Activated naive CD8-positive, alpha-beta T cell treated with anti-CD3 and anti-CD28 coated beads, Interleukin-2, amount 50 U/mL, for 24 hours (primary cell): ENCODE results near the gene CLNK.

Experiments used
- ATAC-seq: fragments of 150-1000 bp; cut with Tn5 transposase; one replicate; pipeline ENCODE4 v1.10.0; 2021
- DNase-seq: peaks from one replicate; pipeline ENCODE4 v3.0.0; 2021
- H3K27ac Mint-ChIP-seq: one replicate; pipeline ENCODE4 v1.8.0; 2021; ENCODE audit warnings: mild to moderate bottlenecking, mixed read lengths
- H3K27me3 Mint-ChIP-seq: one replicate; pipeline ENCODE4 v1.8.0; 2021; ENCODE audit warnings: mixed read lengths
- H3K36me3 Mint-ChIP-seq: one replicate; pipeline ENCODE4 v1.8.0; 2021; ENCODE audit warnings: low read depth, mixed read lengths
- H3K4me1 Mint-ChIP-seq: one replicate; pipeline ENCODE4 v1.8.0; 2021; ENCODE audit warnings: mixed read lengths
- H3K4me3 Mint-ChIP-seq: one replicate; pipeline ENCODE4 v1.8.0; 2021; ENCODE audit warnings: mild to moderate bottlenecking, moderate library complexity, mixed read lengths
- H3K9me3 Mint-ChIP-seq: one replicate; pipeline ENCODE4 v1.8.0; 2021; ENCODE audit warnings: mixed read lengths

The CLNK gene

GRCh38 chr4:10529291-10530136, 155.1 kb downstream of the CLNK start:
- no peak overlapping the region for H3K4me3 Mint-ChIP-seq
- no peaks in the 10 kb centered on the region for H3K4me1 Mint-ChIP-seq
- H3K27ac Mint-ChIP-seq = no peak overlapping the region
- H3K27me3 Mint-ChIP-seq = no peaks in the 10 kb centered on the region
- ATAC-seq (no peak), DNase-seq (no peak)
- no peaks in the 10 kb centered on the region for H3K36me3 Mint-ChIP-seq
- H3K9me3 Mint-ChIP-seq = no peaks in the 10 kb centered on the region

GRCh38 chr4:10527438-10527837, 157.1 kb downstream of the CLNK start:
- DNase-seq (no peak), ATAC-seq (no peak)
- Mint-ChIP-seq H3K4me3 (no peak overlapping the region), H3K36me3 (no peaks in the 10 kb centered on the region), H3K27me3 (no peaks in the 10 kb centered on the region), H3K27ac (no peak overlapping the region), H3K4me1 (no peaks in the 10 kb centered on the region), H3K9me3 (no peaks in the 10 kb centered on the region)

GRCh38 chr4:10526429-10527222, 157.9 kb downstream of the CLNK start:
- H3K9me3 Mint-ChIP-seq = no peaks in the 10 kb centered on the region
- no peak overlapping the region for H3K4me3 Mint-ChIP-seq
- no peak for ATAC-seq
- H3K4me1 Mint-ChIP-seq = no peaks in the 10 kb centered on the region
- no peaks in the 10 kb centered on the region for H3K36me3 Mint-ChIP-seq
- no peak overlapping the region for H3K27ac Mint-ChIP-seq
- no peaks in the 10 kb centered on the region for H3K27me3 Mint-ChIP-seq
- DNase-seq = no peak

GRCh38 chr4:10524196-10524833, 160.3 kb downstream of the CLNK start:
- Mint-ChIP-seq H3K4me3 (no peak overlapping the region), H3K9me3 (no peaks in the 10 kb centered on the region), H3K36me3 (no peaks in the 10 kb centered on the region), H3K27ac (no peak overlapping the region), H3K27me3 (no peaks in the 10 kb centered on the region), H3K4me1 (no peaks in the 10 kb centered on the region)
- DNase-seq (no peak), ATAC-seq (no peak)

GRCh38 chr4:10521424-10521823, 163.1 kb downstream of the CLNK start:
- H3K4me1 Mint-ChIP-seq = no peaks in the 10 kb centered on the region
- no peaks in the 10 kb centered on the region for H3K36me3 Mint-ChIP-seq
- H3K4me3 Mint-ChIP-seq = no peak overlapping the region
- H3K9me3 Mint-ChIP-seq = no peaks in the 10 kb centered on the region
- no peak for ATAC-seq
- DNase-seq = no peak
- H3K27me3 Mint-ChIP-seq = no peaks in the 10 kb centered on the region
- no peak overlapping the region for H3K27ac Mint-ChIP-seq

- ATAC-seq = no peak
- Mint-ChIP-seq H3K9me3 (peaks cover 13% of the 10 kb centered on the region), H3K36me3 (peaks cover 3% of the 10 kb centered on the region), H3K27me3 (peaks cover 2% of the 10 kb centered on the region), H3K27ac (no peak overlapping the region), H3K4me3 (no peak overlapping the region), H3K4me1 (peaks cover 3% of the 10 kb centered on the region)
- DNase-seq = no peak
Observed at GRCh38 chr4:10509733-10510132, 174.8 kb downstream of the CLNK start.

GRCh38 chr4:10506077-10506476, 178.5 kb downstream of the CLNK start:
- ATAC-seq (no peak), DNase-seq (no peak)
- Mint-ChIP-seq H3K27ac (no peak overlapping the region), H3K4me1 (peaks cover 3% of the 10 kb centered on the region), H3K4me3 (no peak overlapping the region), H3K27me3 (no peaks in the 10 kb centered on the region), H3K9me3 (peaks cover 13% of the 10 kb centered on the region), H3K36me3 (peaks cover 3% of the 10 kb centered on the region)

- no peaks in the 10 kb centered on the region for H3K27me3 Mint-ChIP-seq
- ATAC-seq (no peak), DNase-seq (no peak)
- no peak overlapping the region for H3K4me3 Mint-ChIP-seq
- peaks cover 13% of the 10 kb centered on the region for H3K9me3 Mint-ChIP-seq
- peaks cover 3% of the 10 kb centered on the region for H3K36me3 Mint-ChIP-seq
- no peak overlapping the region for H3K27ac Mint-ChIP-seq
- H3K4me1 Mint-ChIP-seq = peaks cover 3% of the 10 kb centered on the region
Observed at GRCh38 chr4:10504570-10505179, 179.9 kb downstream of the CLNK start.

GRCh38 chr4:10502717-10503116, 181.9 kb downstream of the CLNK start:
- H3K9me3 Mint-ChIP-seq = peaks cover 13% of the 10 kb centered on the region

GRCh38 chr4:10500776-10501175, 183.8 kb downstream of the CLNK start:
- no peaks in the 10 kb centered on the region for H3K27me3 Mint-ChIP-seq
- DNase-seq (no peak), ATAC-seq (no peak)
- H3K4me1 Mint-ChIP-seq = no peaks in the 10 kb centered on the region
- no peaks in the 10 kb centered on the region for H3K36me3 Mint-ChIP-seq
- H3K9me3 Mint-ChIP-seq = peaks cover 7% of the 10 kb centered on the region
- H3K27ac Mint-ChIP-seq = no peak overlapping the region
- no peak overlapping the region for H3K4me3 Mint-ChIP-seq

More at GRCh38 chr4:10502717-10503116, 181.9 kb downstream of the CLNK start:
- Mint-ChIP-seq H3K36me3 (peaks cover 3% of the 10 kb centered on the region), H3K27me3 (no peaks in the 10 kb centered on the region), H3K4me3 (no peak overlapping the region), H3K4me1 (peaks cover 3% of the 10 kb centered on the region), H3K27ac (no peak overlapping the region)
- no peak for DNase-seq
- no peak for ATAC-seq

GRCh38 chr4:10496200-10496599, 188.4 kb downstream of the CLNK start:
- DNase-seq (no peak), ATAC-seq (no peak)
- Mint-ChIP-seq H3K27ac (no peak overlapping the region), H3K27me3 (no peaks in the 10 kb centered on the region), H3K4me1 (no peaks in the 10 kb centered on the region), H3K4me3 (no peak overlapping the region), H3K9me3 (no peaks in the 10 kb centered on the region), H3K36me3 (no peaks in the 10 kb centered on the region)

GRCh38 chr4:10495651-10496050, 188.9 kb downstream of the CLNK start:
- Mint-ChIP-seq H3K4me3 (no peak overlapping the region), H3K27ac (no peak overlapping the region), H3K4me1 (no peaks in the 10 kb centered on the region), H3K9me3 (no peaks in the 10 kb centered on the region), H3K27me3 (no peaks in the 10 kb centered on the region), H3K36me3 (no peaks in the 10 kb centered on the region)
- DNase-seq (no peak), ATAC-seq (no peak)

- Mint-ChIP-seq H3K27me3 (peaks cover 10% of the 10 kb centered on the region), H3K9me3 (no peaks in the 10 kb centered on the region), H3K36me3 (no peaks in the 10 kb centered on the region), H3K4me3 (no peak overlapping the region), H3K27ac (no peak overlapping the region), H3K4me1 (no peaks in the 10 kb centered on the region)
- ATAC-seq = no peak
- no peak for DNase-seq
Observed at GRCh38 chr4:10492464-10492863, 192.1 kb downstream of the CLNK start.

- no peak overlapping the region for H3K27ac Mint-ChIP-seq
- H3K27me3 Mint-ChIP-seq = peaks cover 11% of the 10 kb centered on the region
- no peaks in the 10 kb centered on the region for H3K9me3 Mint-ChIP-seq
- DNase-seq (no peak), ATAC-seq (no peak)
- no peaks in the 10 kb centered on the region for H3K36me3 Mint-ChIP-seq
- H3K4me1 Mint-ChIP-seq = no peaks in the 10 kb centered on the region
- H3K4me3 Mint-ChIP-seq = no peak overlapping the region
Observed at GRCh38 chr4:10491401-10491800, 193.2 kb downstream of the CLNK start.
